Natural killer cell (primary cell): ENCODE measurements around the gene PTPRN2. TPM values are rescaled to one million over a fixed set of nuclear protein-coding genes. Genes with fewer than 3 reads are reported as not detected.

Experiments
- ATAC-seq, 3 donors: fragments of 150-1000 bp in 2 of 3; fragments of 200-7000 bp in 1 of 3; cut with Tn5 transposase; 1 replicate in 1 of 3; 2 replicates in 2 of 3; pipeline ENCODE4 v1.10.0; 2021; ENCODE audit warnings: mild to moderate bottlenecking in 2 of 3, moderate library complexity in 2 of 3
- DNase-seq, 2 donors: peaks; one replicate each; pipeline versions ENCODE4 v3.0.0 to v3.0.0-alpha.2; 2013 to 2021; ENCODE audit warnings: mixed read lengths in 1 of 2
- H3K27ac ChIP-seq: one replicate; pipeline ENCODE4 v1.5.1; 2013; ENCODE audit warnings: mild to moderate bottlenecking, low read length
- H3K27me3 ChIP-seq: one replicate; pipeline ENCODE4 v1.6.1; 2013; ENCODE audit warnings: low read length; ENCODE audit not compliant: control insufficient read depth, insufficient read depth
- H3K36me3 ChIP-seq: one replicate; pipeline ENCODE4 v1.6.1; 2013; ENCODE audit warnings: low read length; ENCODE audit not compliant: control insufficient read depth, insufficient read depth
- H3K4me1 ChIP-seq: one replicate; pipeline ENCODE4 v1.6.1; 2013; ENCODE audit warnings: low read length; ENCODE audit not compliant: control insufficient read depth, insufficient read depth
- H3K4me3 ChIP-seq: one replicate; pipeline ENCODE4 v1.5.1; 2013; ENCODE audit warnings: low read length
- H3K9me3 ChIP-seq: one replicate; pipeline ENCODE4 v1.6.1; 2013; ENCODE audit warnings: low read length; ENCODE audit not compliant: control insufficient read depth, insufficient read depth
- H3K27ac Mint-ChIP-seq, 2 donors: one replicate each; pipeline ENCODE4 v1.8.0; 2022; ENCODE audit warnings: mild to moderate bottlenecking in 2 of 2, mixed read lengths in 2 of 2, moderate library complexity in 1 of 2
- H3K27me3 Mint-ChIP-seq, 2 donors: one replicate each; pipeline ENCODE4 v1.8.0; 2022; ENCODE audit warnings: low read depth in 2 of 2, mixed read lengths in 2 of 2
- H3K36me3 Mint-ChIP-seq: one replicate; pipeline ENCODE4 v1.8.0; 2022; ENCODE audit warnings: mixed read lengths
- H3K4me1 Mint-ChIP-seq, 2 donors: one replicate each; pipeline ENCODE4 v1.8.0; 2022; ENCODE audit warnings: mixed read lengths in 2 of 2
- H3K4me3 Mint-ChIP-seq: one replicate; pipeline ENCODE4 v1.8.0; 2022; ENCODE audit warnings: mild to moderate bottlenecking, moderate library complexity, mixed read lengths
- H3K9me3 Mint-ChIP-seq, 2 donors: one replicate each; pipeline ENCODE4 v1.8.0; 2022; ENCODE audit warnings: mixed read lengths in 2 of 2
- CTCF ChIP-seq: fragments of 200-600 bp; IDR thresholded peaks from one replicate; pipeline ENCODE4 v1.8.0; 2022; ENCODE audit warnings: antibody characterized with exemption
- WGBS: methylation state at CpG from one replicate; pipeline ENCODE4 v1.1.7; 2013; ENCODE audit warnings: missing lambda C conversion rate; ENCODE audit not compliant: insufficient coverage; 5-methylcytosine and 5-hydroxymethylcytosine counted together
- intact Hi-C: fragments of 100-400 bp; cut with micrococcal nuclease; formaldehyde crosslinking; loops from one replicate; pipeline ENCODE4 v1.14.2; 2022
- total RNA-seq, 4 donors: library from RNA; stranded (reverse); fragments of 120-200 nt in 1 of 4; gene quantifications; one replicate each; pipeline versions ENCODE4 v1.2.3 to v1.2.4, GENCODE V29; 2013 to 2022

Gene PTPRN2
- total RNA-seq, 3 donors from 2014 or later (not counting 1 experiment from before 2014, with no cell fraction given): 1.3 to 2.5 (median 1.9) TPM

GRCh38 chr7:158101821-158102450 is 485.7 kb downstream of the PTPRN2 start:
- Histone ChIP-seq H3K4me3 (no peak overlapping the region), H3K4me1 (no peaks in the 10 kb centered on the region), H3K36me3 (no peaks in the 10 kb centered on the region), H3K9me3 (no peaks in the 10 kb centered on the region), H3K27ac (no peak overlapping the region), H3K27me3 (no peaks in the 10 kb centered on the region)
- Mint-ChIP-seq H3K4me1 (no peaks in the 10 kb centered on the region), H3K36me3 (no peaks in the 10 kb centered on the region), H3K27me3 (no peaks in the 10 kb centered on the region), H3K9me3 (peaks cover 0 to 2% of the 10 kb centered on the region in 2 donors), H3K4me3 (no peak overlapping the region), H3K27ac (no peak overlapping the region)
- no peak for DNase-seq
- 88% methylated on average over 14 of the region's 14 CpGs for WGBS
- intact Hi-C loops: no loop called here
- no peak for ATAC-seq
- TF ChIP-seq CTCF: no peak

GRCh38 chr7:158098125-158099030 is 489.2 kb downstream of the PTPRN2 start:
- Mint-ChIP-seq H3K9me3 (peaks cover 0 to 3% of the 10 kb centered on the region in 2 donors), H3K36me3 (no peaks in the 10 kb centered on the region), H3K27me3 (no peaks in the 10 kb centered on the region), H3K4me1 (no peaks in the 10 kb centered on the region), H3K27ac (no peak overlapping the region), H3K4me3 (no peak overlapping the region)
- Histone ChIP-seq H3K27me3 (no peaks in the 10 kb centered on the region), H3K9me3 (no peaks in the 10 kb centered on the region), H3K4me3 (no peak overlapping the region), H3K4me1 (no peaks in the 10 kb centered on the region), H3K36me3 (no peaks in the 10 kb centered on the region), H3K27ac (no peak overlapping the region)
- ATAC-seq: no peak
- intact Hi-C loops: no loop called here
- no peak for TF ChIP-seq CTCF
- no peak for DNase-seq
- WGBS: 93% methylated on average over 53 of the region's 54 CpGs

DNA sequence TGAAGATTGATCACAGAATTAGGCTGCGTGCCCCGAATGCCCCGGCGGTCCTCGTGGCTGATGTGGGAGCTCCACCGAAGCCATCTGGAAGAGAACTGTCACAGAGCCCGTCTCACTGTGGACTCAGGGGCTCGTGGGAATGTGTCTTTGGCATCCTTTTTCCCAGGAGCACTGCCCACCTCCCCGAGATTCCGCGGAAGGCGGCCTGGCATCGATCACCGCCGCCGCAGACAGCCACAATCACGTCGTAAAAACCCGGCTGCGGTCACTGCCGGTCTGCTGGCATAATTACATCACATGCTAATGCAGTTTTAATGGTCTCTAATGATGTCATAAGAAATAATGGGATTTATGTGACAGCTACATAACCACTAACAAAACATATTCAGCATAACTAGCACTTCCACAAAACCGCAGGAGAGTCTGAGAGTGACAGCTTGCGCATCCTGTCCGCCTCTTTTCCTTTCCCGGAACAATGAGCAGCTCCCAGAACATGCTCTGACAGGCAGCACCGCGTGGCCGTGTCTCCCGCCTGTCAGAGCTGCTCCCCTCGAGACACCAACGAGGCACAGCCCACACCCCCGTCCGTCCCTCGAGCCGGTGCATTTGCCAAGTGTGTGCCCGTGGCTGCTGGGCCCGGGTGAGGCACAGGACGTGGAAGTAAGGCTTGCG is 490.0 kb downstream of the PTPRN2 start:
- intact Hi-C loops: no loop called here
- 82% methylated on average over 39 of the region's 39 CpGs for WGBS
- H3K36me3 Mint-ChIP-seq: no peaks in the 10 kb centered on the region
- Histone ChIP-seq H3K27ac (no peak overlapping the region), H3K9me3 (no peaks in the 10 kb centered on the region), H3K27me3 (no peaks in the 10 kb centered on the region), H3K36me3 (no peaks in the 10 kb centered on the region), H3K4me3 (no peak overlapping the region), H3K4me1 (no peaks in the 10 kb centered on the region)
- TF ChIP-seq CTCF: no peak
- H3K27ac Mint-ChIP-seq: no peak overlapping the region
- no peaks in the 10 kb centered on the region for H3K27me3 Mint-ChIP-seq
- H3K4me3 Mint-ChIP-seq: no peak overlapping the region
- no peaks in the 10 kb centered on the region for H3K4me1 Mint-ChIP-seq
- H3K9me3 Mint-ChIP-seq: peaks cover 0 to 5% of the 10 kb centered on the region in 2 donors
- DNase-seq: no peak
- ATAC-seq: no peak
